Measurements from ENCODE around the gene GSTP1.
"Not testable (repeated sequence)": the region's sequence is repeated elsewhere in the genome, so short reads cannot be mapped to it uniquely, and the experiment has no call there.

The GSTP1 gene

GRCh38 chr11:67615728-67616430, 32.3 kb downstream of the GSTP1 start:
- TF ChIP-seq, protein P1, sequence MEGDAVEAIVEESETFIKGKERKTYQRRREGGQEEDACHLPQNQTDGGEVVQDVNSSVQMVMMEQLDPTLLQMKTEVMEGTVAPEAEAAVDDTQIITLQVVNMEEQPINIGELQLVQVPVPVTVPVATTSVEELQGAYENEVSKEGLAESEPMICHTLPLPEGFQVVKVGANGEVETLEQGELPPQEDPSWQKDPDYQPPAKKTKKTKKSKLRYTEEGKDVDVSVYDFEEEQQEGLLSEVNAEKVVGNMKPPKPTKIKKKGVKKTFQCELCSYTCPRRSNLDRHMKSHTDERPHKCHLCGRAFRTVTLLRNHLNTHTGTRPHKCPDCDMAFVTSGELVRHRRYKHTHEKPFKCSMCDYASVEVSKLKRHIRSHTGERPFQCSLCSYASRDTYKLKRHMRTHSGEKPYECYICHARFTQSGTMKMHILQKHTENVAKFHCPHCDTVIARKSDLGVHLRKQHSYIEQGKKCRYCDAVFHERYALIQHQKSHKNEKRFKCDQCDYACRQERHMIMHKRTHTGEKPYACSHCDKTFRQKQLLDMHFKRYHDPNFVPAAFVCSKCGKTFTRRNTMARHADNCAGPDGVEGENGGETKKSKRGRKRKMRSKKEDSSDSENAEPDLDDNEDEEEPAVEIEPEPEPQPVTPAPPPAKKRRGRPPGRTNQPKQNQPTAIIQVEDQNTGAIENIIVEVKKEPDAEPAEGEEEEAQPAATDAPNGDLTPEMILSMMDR (IDR thresholded peaks at IDR 0.05; ENCODE audit: low read depth, low read length) = no peak
- H3K4me3 ChIP-seq (replicated peaks in 1 of 2; ENCODE audit: low read depth in 2 of 2, low read length in 2 of 2) = no peak overlapping the region
- no peak for DNase-seq (ENCODE audit: low read depth in 2 of 2)

DNA sequence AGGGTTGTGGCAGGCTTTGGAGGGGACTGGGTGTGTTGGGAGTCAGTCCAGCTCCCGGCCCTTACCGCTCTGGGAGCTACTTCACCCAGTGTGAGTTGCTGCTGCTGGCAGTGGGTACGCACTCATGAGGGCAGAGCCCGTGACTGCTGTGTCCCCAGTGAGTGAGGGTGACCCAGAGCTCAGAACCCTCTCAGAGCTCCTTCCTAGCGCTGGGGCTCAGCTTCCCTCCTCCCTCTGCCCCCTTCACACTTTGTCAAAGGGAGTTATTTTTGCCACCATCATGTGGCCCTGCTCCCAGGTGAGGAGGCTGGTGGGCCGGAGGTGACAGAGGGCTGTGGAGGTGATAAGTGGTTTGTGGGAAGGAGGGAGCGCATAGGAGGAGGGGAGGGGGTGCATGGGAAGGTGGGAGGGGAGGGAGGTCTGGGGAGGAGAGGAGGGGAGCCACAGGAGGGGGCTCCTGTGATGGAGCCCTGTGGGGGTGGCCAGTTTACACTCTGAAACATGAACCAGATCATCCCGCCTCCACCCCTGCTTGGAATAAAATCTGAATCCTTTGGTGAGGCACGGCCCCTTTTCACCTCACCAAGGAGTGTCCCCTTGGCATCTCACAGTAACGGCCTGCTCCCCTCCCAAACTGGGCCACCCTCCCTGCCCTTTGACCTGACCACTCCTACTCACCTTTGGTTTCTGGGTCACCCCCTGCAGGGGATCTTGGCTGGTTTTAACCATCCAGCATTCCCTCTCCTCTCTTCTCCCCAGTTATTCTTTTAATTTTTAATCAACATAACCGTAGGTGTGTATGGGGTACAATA, 33.0 kb downstream of the GSTP1 start:
- H3K4me3 ChIP-seq (replicated peaks in 1 of 2; ENCODE audit: low read depth in 2 of 2, low read length in 2 of 2) = no peak overlapping the region
- TF ChIP-seq, protein P1 (IDR thresholded peaks at IDR 0.05; ENCODE audit: low read depth, low read length) = no peak
- no peak for DNase-seq (ENCODE audit: low read depth in 2 of 2)

DNA sequence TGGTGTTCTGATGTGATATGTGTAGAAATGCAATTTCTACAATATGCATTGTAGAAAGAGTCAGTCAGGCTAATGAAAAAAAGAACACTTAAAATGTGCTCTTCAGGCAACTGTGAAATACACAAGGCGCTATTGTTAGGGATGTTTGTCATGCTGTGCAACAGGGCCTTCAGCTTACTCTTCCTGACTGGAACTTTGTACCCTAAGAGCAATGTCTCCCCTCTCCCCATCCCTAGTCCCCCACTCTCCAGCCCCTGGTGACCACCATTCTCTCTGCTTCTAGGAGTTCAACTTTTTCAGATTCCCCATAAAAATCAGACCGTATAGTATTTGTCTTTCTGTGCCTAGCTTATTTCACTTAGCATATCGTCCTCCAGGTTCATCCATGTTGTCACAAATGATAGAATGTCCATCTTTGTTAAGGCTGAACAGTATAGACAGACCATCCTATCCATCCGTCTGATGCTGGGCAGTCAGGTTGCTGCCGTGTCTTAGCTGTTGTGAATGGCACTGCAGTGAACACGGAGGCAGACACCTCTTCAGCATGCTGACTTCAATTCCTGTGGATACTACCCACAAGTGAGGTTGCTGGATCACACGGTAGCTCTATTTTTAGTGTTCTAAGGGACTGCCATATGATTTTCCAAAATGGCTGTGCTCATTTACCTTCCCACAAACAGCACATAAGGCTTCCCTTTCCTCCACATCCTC, 33.8 kb downstream of the GSTP1 start:
- no peak overlapping the region for H3K4me3 ChIP-seq (replicated peaks in 1 of 2; ENCODE audit: low read depth in 2 of 2, low read length in 2 of 2)
- DNase-seq (ENCODE audit: low read depth in 2 of 2) = no peak
- TF ChIP-seq, protein P1 (IDR thresholded peaks at IDR 0.05; ENCODE audit: low read depth, low read length) = no peak

- not testable (repeated sequence) for DNase-seq (ENCODE audit: low read depth in 2 of 2)
These were observed 35.5 kb downstream of the GSTP1 start for GRCh38 chr11:67618901-67619659.

GRCh38 chr11:67619683-67620618, 36.3 kb downstream of the GSTP1 start:
- H3K4me3 ChIP-seq (replicated peaks in 1 of 2; ENCODE audit: low read depth in 2 of 2, low read length in 2 of 2); DNase-seq (ENCODE audit: low read depth in 2 of 2): not testable (repeated sequence)

More at GRCh38 chr11:67618901-67619659, 35.5 kb downstream of the GSTP1 start:
- H3K4me3 ChIP-seq (replicated peaks in 1 of 2; ENCODE audit: low read depth in 2 of 2, low read length in 2 of 2) = not testable (repeated sequence)

GRCh38 chr11:67620621-67621020, 37.0 kb downstream of the GSTP1 start:
- not testable (repeated sequence) for DNase-seq (ENCODE audit: low read depth in 2 of 2)

DNA sequence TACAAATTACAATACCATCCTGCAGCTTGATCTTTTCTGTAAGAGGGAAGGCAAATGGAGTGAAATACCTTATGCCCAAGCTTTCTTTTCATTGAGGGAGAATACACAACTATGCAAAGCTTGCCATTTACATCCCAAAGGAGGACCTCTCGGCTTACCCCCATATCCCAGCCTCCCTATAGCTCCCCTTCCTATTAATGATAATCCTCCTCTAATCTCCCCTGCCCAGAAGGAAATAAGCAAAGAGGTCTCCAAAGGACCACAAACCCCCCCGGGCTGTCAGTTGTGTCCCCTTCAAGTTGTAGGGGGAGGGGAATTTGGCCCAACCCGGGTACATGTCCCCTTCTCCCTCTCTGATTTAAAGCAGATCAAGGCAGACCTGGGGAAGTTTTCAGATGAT, 38.3 kb downstream of the GSTP1 start:
- not testable (repeated sequence) for H3K4me3 ChIP-seq (replicated peaks in 1 of 2; ENCODE audit: low read depth in 2 of 2, low read length in 2 of 2); DNase-seq (ENCODE audit: low read depth in 2 of 2)

More at GRCh38 chr11:67620621-67621020, 37.0 kb downstream of the GSTP1 start:
- not testable (repeated sequence) for H3K4me3 ChIP-seq (replicated peaks in 1 of 2; ENCODE audit: low read depth in 2 of 2, low read length in 2 of 2)

DNA sequence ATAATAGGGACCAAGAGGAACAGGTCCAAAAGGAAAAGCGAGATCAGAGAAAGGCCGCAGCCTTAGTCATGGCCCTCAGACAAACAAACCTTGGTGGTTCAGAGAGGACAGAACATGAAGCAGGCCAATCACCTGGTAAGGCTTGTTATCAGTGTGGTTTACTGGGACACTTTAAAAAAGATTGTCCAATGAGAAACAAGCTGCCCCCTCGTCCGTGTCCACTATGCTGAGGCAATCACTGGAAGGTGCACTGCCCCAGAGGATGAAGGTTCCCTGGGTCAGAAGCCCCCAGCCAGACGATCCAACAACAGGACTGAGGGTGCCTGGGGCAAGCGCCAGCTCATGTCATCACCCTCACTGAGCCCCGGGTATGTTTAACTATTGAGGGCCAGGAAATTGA, 39.3 kb downstream of the GSTP1 start:
- H3K4me3 ChIP-seq (replicated peaks in 1 of 2; ENCODE audit: low read depth in 2 of 2, low read length in 2 of 2); DNase-seq (ENCODE audit: low read depth in 2 of 2): not testable (repeated sequence)

GRCh38 chr11:67623795-67624194, 40.2 kb downstream of the GSTP1 start:
- not testable (repeated sequence) for H3K4me3 ChIP-seq (replicated peaks in 1 of 2; ENCODE audit: low read depth in 2 of 2, low read length in 2 of 2); DNase-seq (ENCODE audit: low read depth in 2 of 2)

- H3K4me3 ChIP-seq (replicated peaks in 1 of 2; ENCODE audit: low read depth in 2 of 2, low read length in 2 of 2); DNase-seq (ENCODE audit: low read depth in 2 of 2): not testable (repeated sequence)
These were observed 42.7 kb downstream of the GSTP1 start for GRCh38 chr11:67626131-67626833.

All from cardiac fibroblast (primary cell).